ENCODE data around the gene CDH18.
A peak's percentile ranks its signal among the peaks of the same experiment; 100 is the strongest.

The CDH18 gene

DNA sequence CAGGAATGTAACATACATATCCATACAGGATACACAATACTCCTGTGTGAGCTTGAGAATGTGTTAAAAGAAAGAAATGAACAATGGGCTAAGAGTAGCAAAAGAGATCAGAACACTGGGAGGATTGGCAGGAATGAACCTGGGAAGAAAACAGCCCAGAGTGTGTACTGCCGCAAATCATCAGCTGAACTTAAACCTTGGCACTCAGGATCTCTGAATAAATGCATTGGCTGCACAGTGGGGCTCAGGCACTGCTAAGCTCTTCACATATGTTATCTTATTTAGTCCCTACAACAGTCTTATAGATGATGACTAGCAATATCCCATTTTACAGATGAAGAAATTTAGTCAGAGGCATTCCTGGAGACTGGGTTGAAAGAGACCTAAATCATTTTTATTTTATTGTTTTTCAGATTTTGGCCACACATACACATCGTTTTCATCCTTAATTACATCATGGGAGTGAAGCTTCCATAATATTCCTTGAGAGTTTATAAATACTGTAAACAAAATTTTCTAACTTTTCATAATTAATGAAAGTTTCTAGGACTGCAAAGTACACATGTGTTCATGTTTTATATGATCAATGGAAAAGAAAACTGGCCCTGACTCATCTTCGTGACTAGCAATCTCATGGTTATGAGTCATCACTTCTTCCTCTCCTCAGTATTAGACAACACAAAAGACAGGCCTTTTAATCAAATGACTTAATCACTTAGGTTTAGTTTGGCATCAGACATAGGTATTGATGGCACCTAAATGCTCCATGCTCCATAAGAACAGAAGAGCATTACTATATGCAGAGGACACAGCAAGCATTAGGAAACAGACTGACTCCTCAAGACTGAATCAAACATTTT lies 59.2 kb downstream of the CDH18 start:
- peak; percentile 59 for DNase-seq (ENCODE audit: low spot score)

DNA sequence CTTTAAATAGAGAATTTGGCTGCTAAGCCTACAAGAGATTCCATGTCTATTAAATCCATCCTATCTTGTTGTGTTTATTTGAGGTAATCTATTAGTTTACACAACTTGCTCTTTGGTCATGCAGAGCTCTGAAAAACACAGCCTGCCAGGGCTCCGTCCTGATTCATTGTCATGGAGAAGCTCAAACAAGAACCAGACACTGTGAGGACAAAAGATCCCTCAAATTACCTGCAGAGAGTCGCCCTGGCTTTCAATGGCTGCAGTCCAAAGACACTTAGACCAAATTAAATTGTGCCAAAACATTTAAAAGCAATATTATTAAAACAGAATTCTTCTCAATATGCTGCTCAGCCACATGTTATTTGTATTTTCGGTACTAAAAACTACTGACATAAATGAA lies 60.1 kb downstream of the CDH18 start:
- peak; percentile 80 for DNase-seq (ENCODE audit: low spot score)

DNA sequence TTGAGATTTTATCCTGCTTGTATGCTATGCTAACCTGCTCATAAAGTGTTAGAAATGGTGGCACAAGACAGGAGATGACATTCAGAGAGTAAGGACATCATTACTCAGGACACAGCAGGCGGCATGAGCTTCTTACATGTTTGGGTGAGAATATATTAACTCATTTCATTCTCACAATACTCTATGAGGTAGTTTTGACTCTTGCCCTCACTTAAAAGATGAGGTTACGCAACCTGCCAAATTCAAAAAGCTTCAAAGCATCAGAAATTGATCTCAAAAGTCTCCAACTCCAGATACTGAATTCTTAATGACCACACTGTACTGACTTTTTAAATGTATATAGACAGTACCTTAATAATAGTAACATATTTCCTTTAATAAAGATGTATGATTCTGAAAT lies 60.8 kb downstream of the CDH18 start:
- no peak for DNase-seq (ENCODE audit: low spot score)

DNA sequence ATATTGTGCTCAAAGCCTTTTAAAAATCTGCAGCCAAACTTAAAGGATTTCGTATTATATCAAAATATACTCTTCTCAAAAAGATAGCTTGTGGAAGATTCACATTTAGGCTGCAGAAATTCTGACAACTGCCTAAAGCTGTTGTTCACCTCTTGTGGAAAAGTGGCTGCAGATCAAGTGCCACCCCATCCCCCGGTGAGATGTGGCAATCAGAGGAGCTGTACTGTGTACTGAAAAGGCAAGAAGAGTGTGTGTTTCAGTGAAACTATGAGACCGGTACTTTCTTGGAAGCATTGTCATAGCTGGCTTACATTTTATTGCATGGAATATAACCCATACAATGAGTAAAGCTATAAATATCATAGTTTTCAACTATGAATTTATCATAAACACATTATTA lies 64.3 kb downstream of the CDH18 start:
- DNase-seq (ENCODE audit: low spot score) = peak; percentile 70

DNA sequence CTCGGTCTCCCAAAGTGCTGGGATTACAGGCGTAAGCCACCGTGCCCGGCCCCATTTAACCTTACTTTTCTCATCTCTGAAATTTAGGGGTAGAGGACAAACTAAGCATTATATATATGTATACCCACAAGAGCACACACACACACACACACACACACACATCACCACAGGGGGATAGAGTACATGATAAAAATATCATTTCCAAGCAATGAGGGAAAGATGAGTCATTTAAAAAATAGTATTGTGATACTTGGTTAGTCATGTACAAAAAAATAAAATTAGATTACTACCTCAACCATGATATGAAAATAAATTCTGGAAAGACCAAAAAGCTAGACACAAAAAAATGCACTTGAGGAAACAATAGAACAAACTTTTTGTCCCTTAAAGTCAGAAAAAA lies 67.2 kb downstream of the CDH18 start:
- no peak for DNase-seq (ENCODE audit: low spot score)

DNA sequence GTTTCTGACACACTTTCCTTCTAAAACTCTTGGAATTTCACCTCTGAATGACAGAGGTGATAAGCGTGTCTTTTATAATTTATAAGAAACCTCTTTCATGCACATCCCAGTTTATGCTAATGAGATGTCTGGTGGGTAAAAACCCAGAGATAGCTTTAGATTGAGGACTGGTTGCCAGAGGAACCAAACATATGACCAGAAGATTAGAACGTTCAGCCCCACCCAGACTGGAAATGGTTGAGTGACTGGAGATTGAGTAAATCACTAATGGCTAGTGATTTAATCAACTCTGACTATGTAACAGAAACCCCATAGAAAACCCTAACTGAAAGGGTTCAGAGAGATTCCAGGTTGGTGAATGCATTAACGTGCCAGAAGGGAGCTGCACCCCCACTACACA lies 69.2 kb downstream of the CDH18 start:
- DNase-seq (ENCODE audit: low spot score) = no peak

DNA sequence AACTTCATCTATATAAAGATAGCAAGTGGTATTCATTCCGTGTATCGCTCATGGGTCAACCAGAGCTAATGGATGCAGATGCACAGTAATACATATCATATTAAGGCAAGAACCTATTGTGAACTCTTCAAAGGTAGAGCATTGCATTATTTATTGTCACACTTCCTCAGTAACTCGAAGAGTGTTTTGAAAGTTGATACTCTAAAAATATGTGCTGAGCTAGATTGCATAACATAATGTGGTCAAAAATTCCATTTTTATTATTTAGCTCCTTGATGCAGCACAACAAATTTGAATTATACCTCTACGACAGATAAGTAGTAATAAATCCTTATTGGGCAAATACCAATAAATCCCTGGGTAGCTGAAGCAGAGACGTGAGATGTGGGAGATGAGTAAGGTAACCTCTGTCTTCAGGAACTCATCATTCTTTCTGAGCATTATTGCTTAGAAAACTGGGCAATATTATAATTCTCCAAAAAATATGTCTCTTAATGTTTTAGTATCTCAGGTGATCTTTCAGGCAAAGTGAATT lies 70.3 kb downstream of the CDH18 start:
- DNase-seq (ENCODE audit: low spot score) = no peak

DNA sequence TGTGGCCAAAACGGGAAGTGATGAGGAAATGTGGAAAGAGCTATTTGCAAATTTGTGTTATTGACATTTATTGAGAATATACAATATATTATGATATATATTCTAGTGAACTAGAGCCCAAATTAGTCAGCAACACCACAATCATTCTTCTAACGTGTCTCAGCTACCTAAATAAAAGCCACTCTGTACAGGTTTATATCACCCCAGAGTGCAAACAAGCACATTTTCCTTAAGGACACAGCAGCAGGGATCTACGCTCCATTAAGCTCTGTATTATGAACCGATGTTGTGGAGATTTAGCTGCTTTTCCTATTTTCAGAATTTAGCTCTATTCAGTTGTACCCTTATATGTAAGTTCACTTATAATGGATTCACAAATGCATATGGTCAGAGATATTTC lies 77.9 kb downstream of the CDH18 start:
- no peak for DNase-seq (ENCODE audit: low spot score)

DNA sequence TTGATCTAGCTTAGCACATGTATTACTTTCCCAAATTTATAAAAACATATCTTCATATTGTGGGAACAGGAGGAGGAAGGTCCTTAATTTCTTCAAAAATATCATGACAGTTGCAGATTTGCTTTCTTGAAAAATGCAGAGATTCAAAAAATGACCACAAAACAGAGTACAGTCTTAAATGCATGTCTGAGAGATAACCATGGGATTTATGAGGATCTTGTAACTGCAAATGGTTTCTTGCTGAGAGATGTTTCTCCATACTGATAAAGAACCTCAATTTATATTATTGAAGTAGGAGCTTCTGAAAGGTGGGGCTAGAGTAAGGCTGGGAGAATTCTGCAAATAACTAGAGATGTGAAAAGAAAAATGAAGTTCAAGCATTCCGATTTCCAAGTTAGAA lies 83.2 kb downstream of the CDH18 start:
- DNase-seq (ENCODE audit: low spot score) = no peak

DNA sequence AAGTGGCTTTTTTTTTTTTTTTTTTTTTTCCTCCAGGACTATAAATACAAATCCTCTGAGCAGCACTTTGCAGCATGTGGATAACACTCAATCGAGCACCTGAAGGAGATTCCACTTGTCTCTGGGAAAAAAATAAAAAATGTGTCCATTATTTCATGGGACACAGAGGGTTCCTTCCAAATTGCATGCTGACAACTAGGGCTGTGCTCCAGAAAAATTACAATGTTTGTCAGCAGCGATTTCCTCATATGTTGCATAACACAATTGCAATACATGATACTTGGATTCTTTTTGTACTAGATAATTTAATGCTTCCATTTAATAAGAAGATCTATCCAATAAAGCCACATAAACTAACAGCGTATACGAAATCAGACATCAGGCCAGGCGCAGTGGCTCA lies 84.4 kb downstream of the CDH18 start:
- DNase-seq (ENCODE audit: low spot score) = peak; percentile 66

DNA sequence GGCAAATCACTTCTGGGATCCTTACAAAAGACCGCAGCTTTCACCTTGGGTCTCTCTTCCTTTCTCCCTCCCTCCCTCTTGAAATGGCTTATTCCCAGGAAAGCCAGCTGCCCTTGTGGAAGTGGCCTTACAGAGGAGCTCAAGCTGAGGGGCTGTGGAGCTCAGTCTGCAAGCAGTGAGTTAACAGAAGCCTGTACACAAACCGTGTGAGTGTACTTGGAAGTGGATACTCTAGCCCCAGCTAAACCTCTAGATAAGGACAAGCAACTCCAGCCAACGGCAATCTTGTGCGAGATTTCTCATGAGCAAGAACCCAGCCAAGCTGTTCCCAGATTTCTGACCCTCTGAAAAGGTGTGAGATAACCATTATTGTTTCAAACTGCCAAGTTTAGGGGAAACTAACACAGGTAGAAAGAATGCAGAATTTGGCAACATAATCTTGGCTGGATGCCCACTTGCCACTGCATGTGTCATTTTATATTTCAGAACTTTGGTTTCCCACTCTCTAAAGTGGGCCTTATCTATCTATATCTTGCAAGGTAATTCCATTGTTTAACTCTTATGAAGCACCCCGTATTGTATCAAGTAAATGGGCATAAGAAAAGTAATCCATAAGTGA lies 85.6 kb downstream of the CDH18 start:
- peak; percentile 58 for DNase-seq (ENCODE audit: low spot score)

DNA sequence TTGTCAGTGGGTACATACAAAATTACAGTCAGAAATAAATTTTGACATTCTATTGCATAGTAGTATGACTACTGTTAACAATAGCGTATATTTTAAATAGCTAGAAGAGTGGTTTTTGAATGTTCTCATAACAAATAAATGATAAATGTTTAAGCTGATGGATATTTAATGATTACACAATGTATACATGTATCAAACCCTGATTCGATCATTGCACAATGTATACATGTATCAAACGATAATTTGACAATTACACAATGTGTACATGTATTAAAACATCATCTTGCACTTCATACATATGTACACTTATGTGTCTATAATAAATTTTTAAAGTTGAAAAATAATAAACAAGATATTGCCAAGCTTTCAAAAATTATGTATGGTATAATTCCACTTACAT lies 87.7 kb downstream of the CDH18 start:
- DNase-seq (ENCODE audit: low spot score) = no peak

DNA sequence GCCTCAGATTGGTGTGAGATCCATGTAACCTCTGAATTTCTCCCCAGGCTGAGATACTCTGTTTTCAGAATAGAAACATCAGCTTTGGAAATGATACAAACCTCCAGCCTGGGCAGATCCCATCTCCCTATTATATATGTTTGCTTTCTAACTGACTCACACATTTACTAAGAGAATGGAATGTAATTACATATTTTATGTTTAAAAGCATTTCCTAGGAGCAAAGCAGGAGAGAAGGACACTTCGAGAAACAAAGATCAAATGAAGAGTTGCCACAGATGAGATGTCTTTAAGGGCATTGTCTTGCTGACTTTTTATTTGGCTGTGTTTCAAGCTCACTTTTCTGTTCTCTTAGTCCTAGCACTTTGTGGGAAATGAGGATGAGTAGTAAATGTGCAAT lies 96.3 kb downstream of the CDH18 start:
- DNase-seq (ENCODE audit: low spot score) = no peak

DNA sequence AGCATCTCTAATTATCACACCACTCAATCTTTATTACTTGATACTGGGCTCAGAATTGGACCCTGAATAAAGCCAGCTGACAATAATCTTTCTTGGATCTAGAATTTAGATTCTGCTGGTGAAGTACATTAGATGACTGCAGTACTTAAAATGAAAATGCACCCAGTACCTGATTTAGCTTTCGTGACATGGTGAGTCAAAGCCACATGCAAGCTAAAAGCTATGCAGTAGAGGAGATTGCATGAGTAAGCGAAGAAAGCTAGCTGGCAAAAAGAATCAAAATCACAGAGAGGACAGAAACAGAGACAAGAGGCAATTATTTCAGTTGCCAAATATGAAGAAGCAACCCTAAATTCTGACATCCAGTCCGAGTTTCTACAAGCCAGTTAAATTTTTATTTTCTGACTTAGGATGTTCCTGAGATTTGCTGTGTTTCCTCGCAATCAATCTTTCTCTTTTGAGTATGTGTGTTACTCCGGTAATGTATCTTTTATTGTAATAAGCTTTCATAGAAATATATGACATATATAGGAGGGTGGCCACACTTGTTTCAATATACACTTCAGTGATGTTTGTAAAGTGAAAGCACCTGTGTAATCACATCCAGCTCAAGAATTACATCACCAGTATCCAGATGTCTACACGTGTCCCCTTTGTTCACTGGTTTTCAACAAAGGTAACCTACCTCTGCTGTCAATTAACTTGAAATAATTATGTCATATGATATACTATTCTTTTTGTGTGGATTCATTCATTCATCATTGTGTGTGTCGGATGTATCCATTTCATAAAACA lies 101.7 kb downstream of the CDH18 start:
- peak; percentile 48 for DNase-seq (ENCODE audit: low spot score)

DNA sequence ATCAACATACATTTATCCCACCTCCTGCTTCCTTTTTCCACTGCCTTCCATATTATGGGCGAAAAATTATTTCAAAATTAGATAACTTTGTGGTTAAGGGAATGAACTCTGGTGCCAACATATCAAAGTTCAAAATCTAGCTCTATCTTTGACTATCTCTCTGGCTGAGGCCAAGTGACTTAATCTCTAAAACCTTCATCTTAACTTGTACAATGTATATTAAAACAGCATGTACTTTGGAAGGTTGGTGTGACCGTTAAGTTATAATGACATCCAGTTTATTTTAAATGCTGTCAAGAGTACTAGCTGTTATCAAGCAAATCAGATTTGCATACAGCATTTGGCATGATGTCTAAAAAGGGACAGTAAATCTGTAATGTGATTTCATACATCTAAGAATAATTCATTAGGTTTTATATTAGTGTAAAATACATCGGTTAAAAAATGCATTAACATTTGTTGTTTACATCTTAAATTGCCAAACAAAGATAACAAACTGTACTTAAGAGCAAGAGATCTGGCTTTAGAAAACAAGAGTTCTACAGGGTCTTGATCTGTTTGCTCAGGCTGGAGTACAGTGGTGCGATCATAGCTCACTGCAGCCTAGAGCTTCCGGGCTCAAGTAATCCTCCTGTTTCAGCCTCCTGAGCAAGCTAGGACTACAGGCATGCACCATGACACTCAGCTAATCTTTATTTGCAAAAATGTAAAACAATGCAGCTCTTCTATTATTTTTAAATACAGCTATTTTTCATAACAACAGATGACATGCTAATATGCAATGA lies 102.8 kb downstream of the CDH18 start:
- no peak for DNase-seq (ENCODE audit: low spot score)

DNA sequence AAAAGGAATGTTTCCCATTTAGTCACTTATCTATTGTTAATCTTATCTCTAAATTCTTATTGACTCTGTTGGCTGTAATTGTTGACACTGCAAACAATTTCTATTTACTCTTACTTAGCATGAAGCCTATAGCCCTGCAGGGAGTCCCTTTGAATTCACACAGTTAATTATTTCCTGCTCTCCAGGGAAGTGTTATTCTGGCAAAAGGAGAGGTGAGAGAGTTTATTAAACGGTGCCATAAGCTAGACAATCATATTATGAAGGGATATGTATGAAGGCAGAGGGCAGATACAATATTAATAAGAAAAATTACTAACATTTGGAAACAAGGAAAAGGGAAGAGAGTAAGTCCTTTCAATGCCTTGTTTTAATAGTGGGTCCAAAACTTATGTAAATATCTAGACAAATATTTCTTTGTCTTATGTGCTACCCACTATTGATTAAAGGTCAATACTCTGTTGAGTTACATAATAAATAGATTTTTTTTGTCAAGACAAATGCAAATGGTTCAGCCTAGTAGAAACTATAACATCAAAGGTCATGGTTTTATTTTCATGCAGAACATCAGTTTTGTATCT lies 107.1 kb downstream of the CDH18 start:
- no peak for DNase-seq (ENCODE audit: low spot score)

DNA sequence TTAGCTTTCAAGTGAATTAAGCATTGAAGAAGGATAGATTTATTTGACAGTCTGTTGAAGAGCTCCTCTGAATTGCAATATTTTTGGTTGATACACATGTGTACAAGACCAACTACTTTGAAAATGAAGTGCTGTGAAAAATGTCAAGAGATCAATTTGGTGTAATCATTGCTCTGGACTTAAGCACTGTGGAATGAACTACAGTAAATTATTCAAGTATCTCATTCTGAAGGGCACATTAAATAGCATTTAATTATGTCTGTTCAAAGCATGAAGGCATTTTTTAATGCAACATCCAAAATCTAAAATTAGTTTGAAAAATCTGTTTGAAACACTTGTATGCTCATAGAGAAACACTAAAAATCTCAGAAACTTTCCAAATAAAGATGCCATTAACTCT lies 107.5 kb downstream of the CDH18 start:
- DNase-seq (ENCODE audit: low spot score) = no peak

DNA sequence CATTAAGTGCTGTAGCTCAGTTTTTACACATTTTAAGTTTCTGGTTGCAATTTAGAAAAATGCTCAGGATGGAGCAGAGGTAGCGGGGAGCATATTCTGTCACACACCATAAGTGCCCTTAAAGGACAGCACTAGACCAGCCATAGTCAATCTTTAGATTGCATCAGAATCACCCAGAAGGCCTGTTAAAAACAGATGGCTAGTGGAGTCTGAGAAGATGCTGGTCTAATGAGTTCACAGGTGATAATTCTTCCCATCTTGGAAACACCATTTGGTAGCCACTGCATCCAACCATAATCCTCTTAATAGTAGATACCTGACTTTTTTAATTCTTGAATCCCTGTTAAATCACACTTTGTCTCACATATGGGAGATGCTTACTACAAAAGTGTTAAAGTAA lies 113.2 kb downstream of the CDH18 start:
- no peak for DNase-seq (ENCODE audit: low spot score)

DNA sequence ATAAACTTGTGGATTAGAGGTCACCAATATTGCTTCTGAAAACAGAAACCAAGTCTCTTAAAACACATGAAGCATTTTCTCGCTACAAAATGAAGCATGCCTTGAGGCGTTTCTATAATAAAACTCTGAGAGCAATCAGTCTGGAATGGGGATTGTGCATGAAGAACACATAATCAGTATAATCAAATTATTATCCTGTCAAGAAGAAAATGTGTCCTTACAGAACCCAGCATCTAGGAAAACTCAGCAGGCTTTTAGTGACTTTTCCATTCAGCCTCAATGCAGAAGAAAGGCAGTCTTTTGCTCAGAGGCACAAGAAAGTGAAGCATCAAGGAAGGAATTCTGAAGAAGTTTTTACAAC lies 121.9 kb downstream of the CDH18 start:
- no peak for DNase-seq (ENCODE audit: low spot score)

DNA sequence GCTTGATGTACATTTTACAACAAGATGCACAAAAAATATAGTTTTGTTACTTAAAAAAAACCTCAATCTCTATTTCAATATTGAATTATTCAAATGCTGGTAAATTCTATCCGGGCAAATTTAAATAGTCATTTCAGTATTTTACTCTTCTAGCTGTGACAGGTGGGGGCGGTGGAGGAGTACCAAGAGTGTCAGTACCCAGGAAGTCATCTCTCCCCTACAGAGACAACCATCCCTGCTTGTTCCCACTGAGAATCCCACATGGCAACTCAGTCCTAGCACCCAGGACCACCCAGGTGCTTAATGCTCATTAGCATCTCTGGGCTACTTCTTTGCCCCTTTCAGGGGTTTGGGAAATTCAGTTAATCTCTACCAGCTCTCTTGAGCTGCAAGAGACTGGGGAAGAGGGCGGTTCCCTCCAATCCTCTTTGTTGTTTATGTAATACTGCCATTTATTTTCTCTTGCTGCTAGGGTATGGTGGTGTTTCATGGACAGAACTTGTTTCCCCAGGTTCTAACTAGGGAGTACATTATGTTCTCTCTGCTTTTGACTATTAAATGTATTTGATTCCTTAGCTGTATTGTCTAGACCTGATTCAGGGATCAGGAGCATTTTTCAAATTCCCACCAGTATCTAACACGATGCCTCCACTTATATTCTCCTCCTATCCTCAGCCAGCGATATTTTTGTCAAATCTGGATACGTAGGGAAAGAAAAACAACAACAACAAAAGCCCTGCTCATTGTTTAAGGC lies 122.5 kb downstream of the CDH18 start:
- DNase-seq (ENCODE audit: low spot score) = no peak

DNA sequence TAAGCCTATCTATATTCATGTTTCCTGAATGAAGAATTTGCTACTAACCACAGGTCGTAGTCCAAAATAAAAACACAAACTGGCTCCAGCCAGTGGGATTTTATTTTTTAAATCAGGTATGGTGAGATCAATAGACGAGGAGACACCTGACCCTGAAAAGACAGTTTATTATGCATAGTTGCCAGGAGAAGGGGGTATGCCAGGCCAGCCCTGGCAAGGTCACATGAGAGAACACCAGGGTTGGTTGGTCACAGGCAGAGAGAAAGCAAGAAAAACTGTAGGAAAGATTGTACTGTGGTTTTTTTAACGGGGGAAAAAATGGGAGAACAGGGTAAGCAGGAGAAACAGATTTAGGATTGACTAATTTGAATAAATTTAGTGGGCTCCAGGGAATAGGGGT lies 125.3 kb downstream of the CDH18 start:
- no peak for DNase-seq (ENCODE audit: low spot score)

All from cerebellar cortex (tissue), 1 donor.